ENCODE data around the gene MCC.

- TF ChIP-seq CTCF (IDR thresholded peaks at IDR 0.05), result no peak
- no peak for TF ChIP-seq POLR2A (IDR thresholded peaks at IDR 0.05)
Observed at GRCh38 chr5:113359419-113359818, 128.8 kb downstream of the MCC start.

Data from ovary (tissue), 3 donors.